SK-N-SH (cell line): ENCODE measurements around the gene KIAA0232. TPM values are rescaled to one million over a fixed set of nuclear protein-coding genes. Genes with fewer than 3 reads are reported as not detected.

Experiments used
- CTCF ChIA-PET: fragments of 300-600, 350-600 bp; formaldehyde crosslinking; extraction: SDS; loops from one replicate; lab custom pipeline; 2021; lab: Yijun Ruan, JAX
- POLR2A ChIA-PET: fragments of 350-600 bp; sonication (Branson Sonifier 250); formaldehyde crosslinking; extraction: SDS; loops from one replicate; lab custom pipeline; 2020; ENCODE audit warnings: antibody characterized with exemption, inconsistent platforms; lab: Yijun Ruan, JAX
- DNase-seq: peaks from one replicate; pipeline ENCODE4 v3.0.0; 2012
- H2AFZ ChIP-seq: fragments of 200-600 bp; sonication (generic); 2 replicates; pipeline ENCODE4 v1.8.1; 2016; ENCODE audit warnings: antibody characterized with exemption, mild to moderate bottlenecking, low read depth
- H3F3A ChIP-seq: fragments of 200-600 bp; sonication (generic); replicated peaks from 2 replicates; pipeline ENCODE3; 2016; ENCODE audit warnings: antibody characterized with exemption, mild to moderate bottlenecking; ENCODE audit not compliant: insufficient read depth
- H3K27ac ChIP-seq, 2 experiments: fragments of 200-500 bp in 1 of 2; fragments of 200-600 bp in 1 of 2; sonication (Bioruptor generic) in 1 of 2; sonication (generic), shearing (Covaris generic) in 1 of 2; 2 replicates each; pipeline versions ENCODE4 v1.5.1 to v1.6.1; 2014 to 2016; ENCODE audit warnings: low read depth in 2 of 2, inconsistent platforms in 1 of 2, low read length in 1 of 2, mild to moderate bottlenecking in 1 of 2, mixed read lengths in 1 of 2
- H3K27me3 ChIP-seq: fragments of 200-600 bp; sonication (generic), shearing (Covaris generic); 2 replicates; pipeline ENCODE4 v1.6.1; 2016; ENCODE audit warnings: mixed run types; ENCODE audit not compliant: insufficient read depth
- H3K36me3 ChIP-seq, 2 experiments: fragments of 200-500 bp in 1 of 2; fragments of 200-600 bp in 1 of 2; sonication (Bioruptor generic) in 1 of 2; sonication (generic) in 1 of 2; replicated peaks in 1 of 2; 2 replicates each; pipeline versions ENCODE3 to v1.5.1; 2014 to 2016; ENCODE audit warnings: low read length in 1 of 2, mild to moderate bottlenecking in 1 of 2; ENCODE audit not compliant: insufficient read depth in 2 of 2, control insufficient read depth in 1 of 2
- H3K4me1 ChIP-seq, 2 experiments: fragments of 200-500 bp in 1 of 2; fragments of 200-600 bp in 1 of 2; sonication (Bioruptor generic) in 1 of 2; sonication (generic), shearing (Covaris generic) in 1 of 2; 2 replicates each; pipeline versions ENCODE4 v1.5.1 to v1.6.1; 2014 to 2016; ENCODE audit warnings: low read depth in 1 of 2, low read length in 1 of 2, mixed run types in 1 of 2; ENCODE audit not compliant: insufficient read depth in 2 of 2, control insufficient read depth in 1 of 2
- H3K4me2 ChIP-seq: fragments of 200-600 bp; sonication (generic), shearing (Covaris generic); 2 replicates; pipeline ENCODE4 v1.6.1; 2017; ENCODE audit warnings: mixed run types
- H3K4me3 ChIP-seq, 2 experiments: fragments of 200-500 bp in 1 of 2; fragments of 200-600 bp in 1 of 2; sonication (Bioruptor generic) in 1 of 2; sonication (generic), shearing (Covaris generic) in 1 of 2; 2 replicates each; pipeline versions ENCODE4 v1.5.1 to v1.8.1; 2014 to 2016; ENCODE audit warnings: low read depth in 2 of 2, inconsistent platforms in 1 of 2, low read length in 1 of 2, mild to moderate bottlenecking in 1 of 2, mixed read lengths in 1 of 2, moderate library complexity in 1 of 2
- H3K79me2 ChIP-seq: fragments of 200-600 bp; sonication (generic); 2 replicates; pipeline ENCODE4 v1.8.1; 2017; ENCODE audit warnings: mild to moderate bottlenecking; ENCODE audit not compliant: insufficient read depth
- H3K9ac ChIP-seq: fragments of 200-600 bp; sonication (generic); 2 replicates; pipeline ENCODE4 v1.6.1; 2017; ENCODE audit warnings: mixed run types
- H3K9me2 ChIP-seq: fragments of 200-600 bp; sonication (generic); 2 replicates; pipeline ENCODE4 v1.6.1; 2017; ENCODE audit warnings: mixed run types
- H3K9me3 ChIP-seq: fragments of 200-600 bp; sonication (generic); 2 replicates; pipeline ENCODE4 v1.6.1; 2017; ENCODE audit warnings: mixed run types, mild to moderate bottlenecking, moderate library complexity
- H4K20me1 ChIP-seq: fragments of 200-600 bp; sonication (generic); 2 replicates; pipeline ENCODE4 v1.6.1; 2017; ENCODE audit warnings: mild to moderate bottlenecking, mixed run types; ENCODE audit not compliant: insufficient read depth
- CHD2 ChIP-seq: fragments of 150-350 bp; IDR thresholded peaks from 2 replicates; pipeline ENCODE4 v1.6.1; 2018; ENCODE audit warnings: low read length; ENCODE audit not compliant: partially characterized antibody
- EP300 ChIP-seq, 2 experiments: IDR thresholded peaks; 2 replicates each; pipeline versions ENCODE4 v1.4.0 to v1.6.1; 2012; ENCODE audit warnings: borderline replicate concordance in 1 of 2, low read depth in 1 of 2, low read length in 1 of 2
- FOSL2 ChIP-seq: IDR thresholded peaks from 2 replicates; pipeline ENCODE4 v1.4.0; 2012; ENCODE audit warnings: low read depth, mild to moderate bottlenecking, moderate library complexity, borderline replicate concordance
- FOXJ3 ChIP-seq: sonication (generic); formaldehyde crosslinking; IDR thresholded peaks from 2 replicates; pipeline ENCODE4 v1.5.1; 2020; ENCODE audit warnings: mild to moderate bottlenecking, missing genetic modification reagents
- JUND ChIP-seq: IDR thresholded peaks from 2 replicates; pipeline ENCODE4 v1.4.0; 2012
- MEF2A ChIP-seq: IDR thresholded peaks from 2 replicates; pipeline ENCODE4 v1.4.0; 2012; ENCODE audit warnings: low read depth, borderline replicate concordance
- MXI1 ChIP-seq: IDR thresholded peaks from 2 replicates; pipeline ENCODE4 v1.6.1; 2012; ENCODE audit warnings: mild to moderate bottlenecking, low read depth, low read length, improper control_type of control experiment
- NFIC ChIP-seq: IDR thresholded peaks from 2 replicates; pipeline ENCODE4 v1.4.0; 2012; ENCODE audit warnings: borderline replicate concordance
- NRF1 ChIP-seq: IDR thresholded peaks from 2 replicates; pipeline ENCODE4 v1.6.1; 2012; ENCODE audit warnings: low read depth, mild to moderate bottlenecking, low read length
- POLR2AphosphoS5 ChIP-seq: IDR thresholded peaks from 2 replicates; pipeline ENCODE4 v1.6.1; 2012; ENCODE audit warnings: low read depth, low read length
- RFX5 ChIP-seq: IDR thresholded peaks from 2 replicates; pipeline ENCODE4 v1.6.1; 2012; ENCODE audit warnings: mild to moderate bottlenecking, improper control_type of control experiment, low read length
- SIN3A ChIP-seq: IDR thresholded peaks from 2 replicates; pipeline ENCODE4 v1.6.1; 2012; ENCODE audit warnings: low read depth, mild to moderate bottlenecking, low read length, moderate library complexity, borderline replicate concordance
- SMC3 ChIP-seq: IDR thresholded peaks from 2 replicates; pipeline ENCODE4 v1.6.1; 2012; ENCODE audit warnings: low read depth, low read length, improper control_type of control experiment
- YY1 ChIP-seq: IDR thresholded peaks from 2 replicates; pipeline ENCODE4 v1.4.0; 2012; ENCODE audit warnings: low read depth, mild to moderate bottlenecking
- WGBS: methylation state at CpG from one replicate; pipeline ENCODE4 v1.1.6; 2017; ENCODE audit warnings: low lambda C conversion rate; 5-methylcytosine and 5-hydroxymethylcytosine counted together
- polyA plus RNA-seq, 3 experiments: library from polyadenylated mRNA; depleted of rRNA; stranded (reverse); fragments of >200 nt; gene quantifications; 2 replicates each; pipeline ENCODE4 v1.2.3, GENCODE V29; 2012
- TF ChIP-seq, protein P1 (sequence below): fragments of 150-350 bp; IDR thresholded peaks from 2 replicates; pipeline ENCODE4 v1.6.1; 2017; ENCODE audit warnings: antibody characterized with exemption, low read length, low read depth, borderline replicate concordance
- TF ChIP-seq, protein P2 (sequence below): IDR thresholded peaks from 2 replicates; pipeline ENCODE4 v1.4.0; 2012; ENCODE audit warnings: low read depth
- TF ChIP-seq, protein P3 (sequence below): IDR thresholded peaks from 2 replicates; pipeline ENCODE4 v1.4.0; 2012; ENCODE audit warnings: low read depth, borderline replicate concordance

The KIAA0232 gene
- polyA plus RNA-seq, 1 of the 3 experiments (the other 2 are of a cell fraction): 5.7 TPM

DNA sequence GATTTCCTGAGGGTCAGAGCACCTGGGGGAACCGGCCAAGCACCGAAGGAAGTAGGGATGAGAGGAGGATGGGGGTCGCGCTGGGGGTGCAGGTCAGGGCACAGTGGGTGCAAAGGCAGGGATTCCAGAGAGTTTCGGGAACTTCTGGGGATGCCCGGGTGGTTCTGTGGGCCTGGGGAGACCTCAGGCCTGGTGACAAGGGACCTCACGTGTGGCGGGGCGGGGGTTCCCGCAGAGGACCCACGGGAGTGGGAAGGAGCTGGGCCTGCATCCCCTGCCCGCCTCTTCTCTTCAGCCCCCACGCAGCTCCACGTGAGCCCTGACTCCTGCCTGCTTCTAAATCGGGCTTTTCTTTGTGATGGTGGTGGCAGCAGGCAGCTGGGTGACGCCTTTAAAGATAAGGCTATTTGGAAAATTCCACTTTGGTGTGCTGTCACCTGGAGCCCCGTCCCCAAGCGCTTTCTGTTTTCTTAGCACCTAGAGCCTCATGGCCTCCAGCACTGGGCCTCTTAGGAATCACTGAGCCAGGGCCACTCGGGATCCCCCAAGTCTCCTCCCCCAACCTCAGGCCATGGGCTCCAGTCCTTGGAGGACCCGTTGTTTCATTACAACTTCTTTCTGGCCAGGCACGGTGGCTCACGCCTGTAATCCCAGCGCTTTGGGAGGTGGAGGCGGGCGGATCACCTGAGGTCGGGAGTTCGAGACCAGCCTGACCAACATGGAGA lies 120.0 kb downstream of the KIAA0232 start:
- no peaks in the 10 kb centered on the region for H3K79me2 ChIP-seq
- no peaks in the 10 kb centered on the region for H3K9me2 ChIP-seq
- no peak overlapping the region for H3K9ac ChIP-seq
- WGBS: 86% methylated on average over 24 of the region's 27 CpGs
- no peaks in the 10 kb centered on the region for H4K20me1 ChIP-seq
- TF ChIP-seq MXI1 (no peak), FOXJ3 (no peak), POLR2AphosphoS5 (no peak), RFX5 (no peak), FOSL2 (no peak), JUND (no peak), CHD2 (no peak), SIN3A (no peak), NFIC (no peak), SMC3 (no peak), YY1 (no peak), NRF1 (no peak), MEF2A (no peak), EP300 (IDR thresholded peaks at IDR 0.05; ENCODE audit: borderline replicate concordance in 1 of 2, low read depth in 1 of 2, low read length in 1 of 2) (no peak)
- TF ChIP-seq, protein P1, sequence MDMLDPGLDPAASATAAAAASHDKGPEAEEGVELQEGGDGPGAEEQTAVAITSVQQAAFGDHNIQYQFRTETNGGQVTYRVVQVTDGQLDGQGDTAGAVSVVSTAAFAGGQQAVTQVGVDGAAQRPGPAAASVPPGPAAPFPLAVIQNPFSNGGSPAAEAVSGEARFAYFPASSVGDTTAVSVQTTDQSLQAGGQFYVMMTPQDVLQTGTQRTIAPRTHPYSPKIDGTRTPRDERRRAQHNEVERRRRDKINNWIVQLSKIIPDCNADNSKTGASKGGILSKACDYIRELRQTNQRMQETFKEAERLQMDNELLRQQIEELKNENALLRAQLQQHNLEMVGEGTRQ: no peak
- TF ChIP-seq, protein P2, sequence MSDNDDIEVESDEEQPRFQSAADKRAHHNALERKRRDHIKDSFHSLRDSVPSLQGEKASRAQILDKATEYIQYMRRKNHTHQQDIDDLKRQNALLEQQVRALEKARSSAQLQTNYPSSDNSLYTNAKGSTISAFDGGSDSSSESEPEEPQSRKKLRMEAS: no peak
- TF ChIP-seq, protein P3, sequence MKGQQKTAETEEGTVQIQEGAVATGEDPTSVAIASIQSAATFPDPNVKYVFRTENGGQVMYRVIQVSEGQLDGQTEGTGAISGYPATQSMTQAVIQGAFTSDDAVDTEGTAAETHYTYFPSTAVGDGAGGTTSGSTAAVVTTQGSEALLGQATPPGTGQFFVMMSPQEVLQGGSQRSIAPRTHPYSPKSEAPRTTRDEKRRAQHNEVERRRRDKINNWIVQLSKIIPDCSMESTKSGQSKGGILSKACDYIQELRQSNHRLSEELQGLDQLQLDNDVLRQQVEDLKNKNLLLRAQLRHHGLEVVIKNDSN: no peak
- TF ChIP-seq, all 33 proteins: peak for 0
- POLR2A ChIA-PET: no interaction called here
- H3K27ac ChIP-seq: no peak overlapping the region
- CTCF ChIA-PET: interaction anchor here (1.3 to 2.7 kb wide), 3 partner anchors 134 to 182 kb away, joined by 3 to 5 read pairs (median 5); no protein-coding TSS in a partner anchor
- no peak overlapping the region for H2AFZ ChIP-seq
- H3K36me3 ChIP-seq: no peaks in the 10 kb centered on the region
- no peaks in the 10 kb centered on the region for H3F3A ChIP-seq
- no peak overlapping the region for H3K4me3 ChIP-seq
- H3K4me1 ChIP-seq: no peaks in the 10 kb centered on the region; a peak in 1 of 4 replicates
- H3K9me3 ChIP-seq: no peaks in the 10 kb centered on the region
- H3K27me3 ChIP-seq: no peaks in the 10 kb centered on the region
- no peak for DNase-seq
- H3K4me2 ChIP-seq: no peak overlapping the region
